WERI-Rb-1 (cell line): Measurements from ENCODE around the gene MAN1C1.
A peak's percentile ranks its signal among the peaks of the same experiment; 100 is the strongest.

Source experiments
- DNase-seq: peaks from one replicate; pipeline ENCODE4 v3.0.0-alpha.2; 2020
- H3K27ac ChIP-seq: fragments of 250-450 bp; sonication (Bioruptor Pico); 2 replicates; pipeline ENCODE4 v1.5.1; 2020; ENCODE audit warnings: mild to moderate bottlenecking, moderate library complexity
- H3K27me3 ChIP-seq: fragments of 250-450 bp; sonication (Bioruptor Pico); 2 replicates; pipeline ENCODE4 v1.5.1; 2021; ENCODE audit warnings: mild to moderate bottlenecking, low read depth, moderate library complexity; ENCODE audit not compliant: insufficient read depth, severe bottlenecking
- H3K36me3 ChIP-seq: fragments of 250-450 bp; sonication (Bioruptor Pico); 2 replicates; pipeline ENCODE4 v1.5.1; 2020; ENCODE audit warnings: mild to moderate bottlenecking, moderate library complexity
- H3K4me3 ChIP-seq: 2 replicates; pipeline ENCODE4 v1.5.1; 2011; ENCODE audit warnings: low read depth, mild to moderate bottlenecking, control low read depth, low read length
- H3K9me3 ChIP-seq: fragments of 250-450 bp; sonication (Bioruptor Pico); 2 replicates; pipeline ENCODE4 v1.5.1; 2021; ENCODE audit warnings: mild to moderate bottlenecking, moderate library complexity; ENCODE audit not compliant: severe bottlenecking
- TF ChIP-seq, protein P1 (sequence below): IDR thresholded peaks from 2 replicates; pipeline ENCODE4 v1.5.1; 2011; ENCODE audit warnings: low read depth, mild to moderate bottlenecking, control low read depth, inconsistent platforms, low read length

MAN1C1 gene

DNA sequence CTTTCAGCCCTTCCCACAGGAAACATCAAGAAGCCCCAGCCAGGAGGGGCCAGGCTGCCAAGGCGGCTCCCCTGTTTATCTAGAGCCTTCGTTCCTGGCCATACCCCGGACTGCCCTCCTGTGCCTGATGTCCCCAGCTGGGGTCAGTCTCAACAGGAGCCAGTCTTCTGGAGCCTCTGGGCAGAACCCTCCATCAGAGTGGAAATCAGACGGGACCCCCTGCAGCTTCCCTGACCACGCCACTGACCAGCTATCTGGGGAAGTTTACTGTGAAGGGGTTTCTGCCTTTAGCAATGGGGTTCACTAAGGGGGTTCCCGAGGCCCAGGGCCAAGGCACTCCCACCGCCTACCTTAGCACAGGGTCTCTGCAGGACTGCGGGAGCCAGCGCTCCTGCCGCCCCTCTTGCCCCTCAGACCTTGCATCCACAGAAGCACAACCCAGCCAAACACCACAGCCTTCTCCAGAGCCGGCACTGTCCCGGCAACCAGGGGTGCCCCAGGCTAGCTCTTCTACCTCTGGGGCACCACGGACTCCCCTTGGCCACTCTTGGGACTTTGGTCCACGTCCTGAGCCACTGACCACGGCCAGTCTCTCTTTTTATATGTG, 199.6 kb downstream of the MAN1C1 start:
- Histone ChIP-seq H3K27me3 (no peaks in the 10 kb centered on the region), H3K36me3 (peaks cover 6% of the 10 kb centered on the region), H3K4me3 (no peak overlapping the region), H3K9me3 (no peaks in the 10 kb centered on the region), H3K27ac (no peak overlapping the region)
- DNase-seq, result no peak
- TF ChIP-seq, protein P1, sequence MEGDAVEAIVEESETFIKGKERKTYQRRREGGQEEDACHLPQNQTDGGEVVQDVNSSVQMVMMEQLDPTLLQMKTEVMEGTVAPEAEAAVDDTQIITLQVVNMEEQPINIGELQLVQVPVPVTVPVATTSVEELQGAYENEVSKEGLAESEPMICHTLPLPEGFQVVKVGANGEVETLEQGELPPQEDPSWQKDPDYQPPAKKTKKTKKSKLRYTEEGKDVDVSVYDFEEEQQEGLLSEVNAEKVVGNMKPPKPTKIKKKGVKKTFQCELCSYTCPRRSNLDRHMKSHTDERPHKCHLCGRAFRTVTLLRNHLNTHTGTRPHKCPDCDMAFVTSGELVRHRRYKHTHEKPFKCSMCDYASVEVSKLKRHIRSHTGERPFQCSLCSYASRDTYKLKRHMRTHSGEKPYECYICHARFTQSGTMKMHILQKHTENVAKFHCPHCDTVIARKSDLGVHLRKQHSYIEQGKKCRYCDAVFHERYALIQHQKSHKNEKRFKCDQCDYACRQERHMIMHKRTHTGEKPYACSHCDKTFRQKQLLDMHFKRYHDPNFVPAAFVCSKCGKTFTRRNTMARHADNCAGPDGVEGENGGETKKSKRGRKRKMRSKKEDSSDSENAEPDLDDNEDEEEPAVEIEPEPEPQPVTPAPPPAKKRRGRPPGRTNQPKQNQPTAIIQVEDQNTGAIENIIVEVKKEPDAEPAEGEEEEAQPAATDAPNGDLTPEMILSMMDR, result no peak

- DNase-seq, result peak; percentile 54
- H3K27me3 ChIP-seq, result no peaks in the 10 kb centered on the region
- no peak overlapping the region for H3K4me3 ChIP-seq
- TF ChIP-seq, protein P1, result peak; percentile 33; the same call in 1 of the 2 replicates
- H3K27ac ChIP-seq, result peak overlapping the region; percentile 56
- peaks cover 6% of the 10 kb centered on the region for H3K36me3 ChIP-seq
- H3K9me3 ChIP-seq, result no peaks in the 10 kb centered on the region
Observed at GRCh38 chr1:25817840-25818501, 201.4 kb downstream of the MAN1C1 start.

GRCh38 chr1:25818569-25818968, 202.0 kb downstream of the MAN1C1 start:
- no peak for DNase-seq
- no peak overlapping the region for H3K27ac ChIP-seq
- TF ChIP-seq, protein P1, result no peak
- H3K36me3 ChIP-seq, result peaks cover 6% of the 10 kb centered on the region
- no peaks in the 10 kb centered on the region for H3K27me3 ChIP-seq
- no peak overlapping the region for H3K4me3 ChIP-seq
- no peaks in the 10 kb centered on the region for H3K9me3 ChIP-seq

- H3K36me3 ChIP-seq, result peaks cover 6% of the 10 kb centered on the region
- H3K27ac ChIP-seq, result peak within 1 kb of the TSS; percentile 73
- TF ChIP-seq, protein P1, result no peak
- H3K27me3 ChIP-seq, result no peaks in the 10 kb centered on the region
- peak within 1 kb of the TSS; percentile 63 for H3K4me3 ChIP-seq
- no peaks in the 10 kb centered on the region for H3K9me3 ChIP-seq
- DNase-seq, result peak; percentile 90
Observed at GRCh38 chr1:25819491-25820246, 203.1 kb downstream of the MAN1C1 start, which contains the start of gene MTFR1L. Gene MTFR1L, plus strand, starts transcription at chr1:25819954. Its CDS starts 3,151 bp downstream, at chr1:25823105.

DNA sequence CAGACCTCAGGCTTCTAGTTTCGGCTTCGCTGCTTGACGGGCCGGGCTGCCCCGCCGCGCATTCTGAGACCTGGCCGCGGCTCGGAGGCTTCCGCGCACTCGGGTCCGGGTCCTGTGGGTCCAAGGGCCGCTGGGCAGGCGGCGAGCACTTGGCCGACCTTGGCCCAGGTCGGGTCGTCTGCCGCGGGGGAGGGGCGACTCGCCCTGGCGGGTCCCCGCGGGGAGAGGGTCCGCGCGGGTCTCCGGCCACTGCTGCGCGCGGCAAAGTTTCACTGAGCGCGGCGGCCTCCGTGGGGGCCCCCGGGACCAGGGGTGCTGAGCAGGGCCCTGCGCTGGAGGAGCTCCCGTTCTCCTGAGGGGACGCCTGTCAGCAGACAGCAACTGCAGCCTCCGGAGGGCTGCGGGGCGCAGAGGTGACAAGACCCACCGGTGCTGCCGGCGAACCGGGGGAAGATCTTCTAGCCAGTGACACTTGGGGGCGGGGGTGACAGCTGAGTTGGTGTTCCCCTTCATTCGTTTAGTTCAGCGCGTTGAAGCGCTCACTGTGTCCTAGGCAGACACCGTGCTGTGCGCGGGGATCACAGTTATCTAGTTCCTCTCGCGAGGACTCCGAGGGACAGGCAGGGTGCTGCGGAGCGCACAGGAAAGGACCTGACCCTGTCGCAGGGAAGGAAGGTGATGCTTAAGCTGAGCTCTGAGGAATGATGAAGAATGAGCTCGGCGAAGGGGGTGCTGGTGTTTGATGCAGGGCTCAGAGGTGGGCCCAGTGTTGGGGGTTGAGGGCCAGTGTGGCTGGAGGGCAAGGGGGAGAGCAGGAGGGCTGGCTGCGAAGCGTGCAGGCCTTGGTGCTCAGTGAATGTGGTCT, 203.9 kb downstream of the MAN1C1 start:
- peak overlapping the region; percentile 63 for H3K4me3 ChIP-seq
- H3K9me3 ChIP-seq, result no peaks in the 10 kb centered on the region
- peak overlapping the region; percentile 73 for H3K27ac ChIP-seq
- TF ChIP-seq, protein P1, result no peak
- H3K36me3 ChIP-seq, result peaks cover 3% of the 10 kb centered on the region
- no peaks in the 10 kb centered on the region for H3K27me3 ChIP-seq
- peak; percentile 57 for DNase-seq
